Omental fat pad (tissue), 4 donors: ENCODE measurements around the gene RNF215. TPM values are rescaled to one million over a fixed set of nuclear protein-coding genes. Genes with fewer than 3 reads are reported as not detected.

ENCODE experiments used
- ATAC-seq: fragments of 150-250 bp; one replicate; pipeline ENCODE4 v1.9.1; 2016; ENCODE audit warnings: mild to moderate bottlenecking, moderate library complexity; ENCODE audit not compliant: low FRiP score
- DNase-seq: peaks from one replicate; pipeline ENCODE4 v3.0.0-alpha.2; 2019; ENCODE audit warnings: low spot score
- CTCF ChIP-seq, 3 donors: fragments of 450-650 bp; IDR thresholded peaks; one replicate each; pipeline ENCODE4 v1.5.1; 2016 to 2017; ENCODE audit warnings: antibody characterized with exemption in 3 of 3, mild to moderate bottlenecking in 3 of 3, moderate library complexity in 2 of 3
- small RNA-seq: library from RNA; depleted of rRNA; stranded (forward); fragments of <200 nt; gene quantifications from one replicate; pipeline ENCODE3, GENCODE V24; 2016
- total RNA-seq, 4 donors: library from RNA; depleted of rRNA; stranded (reverse); fragments of >200 nt; gene quantifications; one replicate each; pipeline ENCODE4 v1.1.0, GENCODE V29; 2016

The RNF215 gene
- total RNA-seq, 4 donors from 2014 or later = 6.7 to 16.9 (median 11.8) TPM

GRCh38 chr22:30336752-30337460 is 50.3 kb downstream of the RNF215 start:
- TF ChIP-seq CTCF (IDR thresholded peaks at IDR 0.05) = no peak
- ATAC-seq = no peak
- DNase-seq = no peak

- DNase-seq (no peak), ATAC-seq (no peak)
- no peak for TF ChIP-seq CTCF (IDR thresholded peaks at IDR 0.05)
Observed at GRCh38 chr22:30335236-30335635, 52.0 kb downstream of the RNF215 start.

GRCh38 chr22:30334646-30335045 is 52.6 kb downstream of the RNF215 start:
- ATAC-seq (no peak), DNase-seq (no peak)
- no peak for TF ChIP-seq CTCF (IDR thresholded peaks at IDR 0.05)

- ATAC-seq (no peak), DNase-seq (no peak)
- TF ChIP-seq CTCF (IDR thresholded peaks at IDR 0.05) = no peak
Observed at GRCh38 chr22:30333707-30334087, 53.5 kb downstream of the RNF215 start.

GRCh38 chr22:30332994-30333706 is 54.1 kb downstream of the RNF215 start:
- no peak for ATAC-seq
- DNase-seq = no peak
- TF ChIP-seq CTCF (IDR thresholded peaks at IDR 0.05) = no peak

- ATAC-seq = no peak
- no peak for TF ChIP-seq CTCF (IDR thresholded peaks at IDR 0.05)
- no peak for DNase-seq
Observed at GRCh38 chr22:30332551-30332950, 54.7 kb downstream of the RNF215 start.

Small RNA genes lying within 50 kb of the gene (small RNA-seq; reads per million reads assigned to genes)
- gene AC004832.3 (not detected), gene RNU6-564P (not detected)

Other genes with a start within 250 kb of the RNF215 start
- gene LIF, start 140.7 kb downstream of the RNF215 start, total RNA-seq = 10 to 100 TPM in 2 of 4 donors, 1 to 10 TPM in 2; 1.3 to 74.7 (median 24.4) TPM
- gene OSM, start 120.6 kb downstream of the RNF215 start, total RNA-seq = 10 to 100 TPM in 1 of 4 donors, 1 to 10 TPM in 3; 7.1 to 17.8 (median 8.6) TPM
- gene CASTOR1, start 97.9 kb downstream of the RNF215 start, total RNA-seq = 10 to 100 TPM in 3 of 4 donors, 1 to 10 TPM in 1; 7.1 to 47.9 (median 21.0) TPM
- gene TBC1D10A, start 60.5 kb downstream of the RNF215 start, total RNA-seq = 10 to 100 TPM; 17.5 to 42.1 (median 26.0) TPM
- 10 to 100 TPM; 38.5 to 71.7 (median 60.4) TPM for gene SF3A1, start 30.5 kb downstream of the RNF215 start, total RNA-seq
- 1 to 10 TPM in 3 of 4 donors, under 1 TPM in 1; 0.95 to 2.7 (median 1.8) TPM for gene CCDC157, start 30.4 kb downstream of the RNF215 start, total RNA-seq
- gene SEC14L2, start 9.6 kb upstream of the RNF215 start, total RNA-seq = 1 to 10 TPM; 3.0 to 8.8 (median 5.0) TPM
- gene MTFP1, start 38.4 kb upstream of the RNF215 start, total RNA-seq = 10 to 100 TPM; 11.2 to 14.7 (median 14.1) TPM
- gene SEC14L3, start 84.6 kb upstream of the RNF215 start, total RNA-seq = not detected
- gene SEC14L4, start 118.3 kb upstream of the RNF215 start, total RNA-seq = under 1 TPM in 1 of 4 donors, not detected in 3; 0.46 TPM
- gene SEC14L6, start 159.3 kb upstream of the RNF215 start, total RNA-seq = 1 to 10 TPM in 3 of 4 donors, not detected in 1; 1.3 to 3.9 (median 2.2) TPM
- 1 to 10 TPM in 3 of 4 donors, not detected in 1; 1.4 to 2.5 (median 1.8) TPM for gene GAL3ST1, start 187.3 kb upstream of the RNF215 start, total RNA-seq
- 10 to 100 TPM; 50.9 to 99.2 (median 54.0) TPM for gene PES1, start 204.5 kb upstream of the RNF215 start, total RNA-seq
- gene TCN2, start 219.8 kb upstream of the RNF215 start, total RNA-seq = 100 to 1,000 TPM in 1 of 4 donors, 10 to 100 TPM in 3; 61.3 to 139 (median 73.6) TPM
- gene SLC35E4, start 248.4 kb upstream of the RNF215 start, total RNA-seq = 10 to 100 TPM in 1 of 4 donors, 1 to 10 TPM in 3; 4.6 to 14.2 (median 6.2) TPM